ENCODE results near the gene TMEM87B.
A peak's percentile ranks its signal among the peaks of the same experiment; 100 is the strongest.

Gene TMEM87B

GRCh38 chr2:112166806-112167499 lies 111.9 kb downstream of the TMEM87B start:
- H3K4me1 ChIP-seq = peaks cover 0 to 84% (median 43%) of the 10 kb centered on the region in 10 experiments; a peak in 15 of 20 replicates
- H3K36me3 ChIP-seq = no peaks in the 10 kb centered on the region
- no peak overlapping the region for H3K9ac ChIP-seq
- H4K20me1 ChIP-seq = no peaks in the 10 kb centered on the region
- no peaks in the 10 kb centered on the region for H3K27me3 ChIP-seq
- 0 out of 22 replicates have a peak, but pooled peaks cover 0 to 4% (median 0%) of the 10 kb centered on the region in 11 experiments for H3K9me3 ChIP-seq (replicated peaks in 1 of 11)
- no peak for TF ChIP-seq Cebpa-rat (IDR thresholded peaks at IDR 0.05)
- peak overlapping the region in 1 of 11 experiments; percentile 6; a peak in 1 of 22 replicates for H3K4me2 ChIP-seq
- H3K27ac ChIP-seq = no peak overlapping the region
- H3K4me3 ChIP-seq = no peak overlapping the region

DNA sequence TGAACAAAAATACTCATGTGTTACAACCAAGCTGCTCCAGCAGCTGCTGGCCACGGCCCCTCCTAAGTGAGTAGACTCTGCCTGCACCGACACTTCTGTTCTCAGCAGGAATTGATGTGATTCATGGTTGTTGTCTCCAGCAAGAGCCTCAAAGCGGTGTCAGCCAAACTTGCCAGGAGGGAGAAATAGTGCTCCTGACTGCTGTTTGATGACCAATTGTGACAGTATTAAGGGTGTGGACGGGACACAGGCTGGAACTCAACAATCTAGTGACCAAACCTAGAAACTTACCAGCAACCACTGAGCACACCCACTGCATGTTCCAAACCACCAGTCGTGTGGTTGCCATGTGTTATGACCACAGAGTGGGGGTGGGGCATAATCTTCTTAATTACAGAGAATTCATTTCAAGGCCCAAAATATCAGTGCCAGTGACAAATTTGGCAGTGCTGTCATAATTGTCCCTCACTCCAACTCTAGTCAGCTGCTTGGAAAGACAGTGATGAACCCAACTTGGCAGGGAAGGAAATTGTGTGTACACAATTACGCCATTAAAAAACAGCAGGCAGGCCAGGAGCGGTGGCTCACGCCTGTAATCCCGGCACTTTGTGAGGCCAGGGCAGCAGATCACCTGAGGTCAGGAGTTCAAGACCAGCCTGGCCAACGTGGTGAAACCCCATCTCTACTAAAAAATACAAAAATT lies 113.5 kb downstream of the TMEM87B start:
- 0 out of 22 replicates have a peak, but pooled peaks cover 0 to 4% (median 0%) of the 10 kb centered on the region in 11 experiments for H3K9me3 ChIP-seq (replicated peaks in 1 of 11)
- peak overlapping the region in 8 of 11 experiments; percentile 18 to 74 (median 39); a peak in 14 of 22 replicates for H3K4me2 ChIP-seq
- H3K27me3 ChIP-seq = no peaks in the 10 kb centered on the region
- H3K36me3 ChIP-seq = no peaks in the 10 kb centered on the region
- H3K9ac ChIP-seq = no peak overlapping the region
- no peak for TF ChIP-seq Cebpa-rat (IDR thresholded peaks at IDR 0.05)
- peak overlapping the region in 1 of 11 experiments; percentile 7; a peak in 1 of 22 replicates for H3K27ac ChIP-seq
- H3K4me3 ChIP-seq = no peak overlapping the region
- peaks cover 0 to 84% (median 38%) of the 10 kb centered on the region in 10 experiments; a peak in 16 of 20 replicates for H3K4me1 ChIP-seq
- H4K20me1 ChIP-seq = no peaks in the 10 kb centered on the region
